ENCODE results near the gene STIL. TPM values are rescaled to one million over a fixed set of nuclear protein-coding genes. Genes with fewer than 3 reads are reported as not detected.
"Not testable (repeated sequence)": the region's sequence is repeated elsewhere in the genome, so short reads cannot be mapped to it uniquely, and the experiment has no call there.

The STIL gene
- total and polyA plus RNA-seq, 4 donors = 0.85 to 5.9 (median 1.4) TPM

DNA sequence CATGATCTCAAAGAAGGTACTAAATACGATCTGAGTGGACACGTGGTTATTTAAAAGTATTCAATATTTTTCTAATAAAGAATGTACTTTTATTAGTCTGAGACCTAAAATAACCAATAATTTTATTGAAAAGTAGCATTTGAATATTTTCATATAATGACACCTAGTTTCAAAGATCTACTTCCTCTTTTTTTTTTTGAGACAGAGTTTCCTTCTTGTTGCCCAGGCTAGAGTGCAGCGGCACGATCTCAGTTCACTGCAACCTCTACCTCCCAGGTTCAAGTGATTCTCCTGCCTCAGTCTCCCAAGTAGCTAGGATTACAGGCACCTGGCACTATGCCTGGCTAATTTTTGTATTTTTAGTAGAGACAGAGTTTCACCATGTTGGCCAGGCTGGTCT is 25.8 kb downstream of the STIL start:
- H3K4me3 ChIP-seq; H3K27ac ChIP-seq (ENCODE audit: low read depth in 1 of 2, low read length in 1 of 2); H3K36me3 ChIP-seq (ENCODE audit: control insufficient read depth in 4 of 4, insufficient read depth in 4 of 4, low read length in 4 of 4); DNase-seq; H3K27me3 ChIP-seq (ENCODE audit: control insufficient read depth in 3 of 3, insufficient read depth in 3 of 3, low read length in 2 of 3); H3K4me1 ChIP-seq (ENCODE audit: control insufficient read depth in 5 of 5, insufficient read depth in 5 of 5, low read length in 5 of 5); ATAC-seq (ENCODE audit: insufficient read depth, low FRiP score); H3K9me3 ChIP-seq (ENCODE audit: control insufficient read depth in 4 of 4, insufficient read depth in 3 of 4, low read length in 3 of 4); H3K9ac ChIP-seq (ENCODE audit: insufficient read depth in 1 of 2, low read length in 2 of 2): not testable (repeated sequence)
- 63 to 85% methylated on average over 4 of the region's 4 CpGs for WGBS, 2 donors

DNA sequence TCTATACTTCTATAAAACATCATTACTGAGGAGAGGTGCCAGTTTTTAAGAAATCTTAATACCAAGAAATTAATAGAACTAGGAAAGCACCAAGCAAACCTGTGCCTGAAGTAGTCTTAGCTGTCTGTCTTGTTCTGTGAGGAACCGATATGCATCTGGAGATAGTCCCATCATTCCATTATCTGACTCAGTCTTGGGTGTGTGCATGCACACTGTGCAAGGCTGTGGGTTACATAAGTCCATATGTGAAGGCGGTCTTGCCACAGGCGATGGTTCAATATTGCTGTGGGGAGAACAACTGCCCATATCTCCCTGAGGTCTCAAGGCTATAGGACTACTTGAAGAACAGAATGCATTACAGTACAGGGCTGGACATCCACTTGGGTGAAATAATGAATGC is 33.8 kb downstream of the STIL start:
- Histone ChIP-seq H3K9ac (ENCODE audit: insufficient read depth in 1 of 2, low read length in 2 of 2) (no peak overlapping the region), H3K9me3 (ENCODE audit: control insufficient read depth in 4 of 4, insufficient read depth in 3 of 4, low read length in 3 of 4) (no peaks in the 10 kb centered on the region), H3K4me1 (ENCODE audit: control insufficient read depth in 5 of 5, insufficient read depth in 5 of 5, low read length in 5 of 5) (peaks cover 0 to 3% (median 0%) of the 10 kb centered on the region in 5 donors), H3K27ac (ENCODE audit: low read depth in 1 of 2, low read length in 1 of 2) (no peak overlapping the region), H3K4me3 (no peak overlapping the region), H3K27me3 (ENCODE audit: control insufficient read depth in 3 of 3, insufficient read depth in 3 of 3, low read length in 2 of 3) (no peaks in the 10 kb centered on the region), H3K36me3 (ENCODE audit: control insufficient read depth in 4 of 4, insufficient read depth in 4 of 4, low read length in 4 of 4) (peaks cover 0 to 20% (median 12%) of the 10 kb centered on the region in 4 donors)
- ATAC-seq (ENCODE audit: insufficient read depth, low FRiP score) = no peak
- TF ChIP-seq, protein P1, sequence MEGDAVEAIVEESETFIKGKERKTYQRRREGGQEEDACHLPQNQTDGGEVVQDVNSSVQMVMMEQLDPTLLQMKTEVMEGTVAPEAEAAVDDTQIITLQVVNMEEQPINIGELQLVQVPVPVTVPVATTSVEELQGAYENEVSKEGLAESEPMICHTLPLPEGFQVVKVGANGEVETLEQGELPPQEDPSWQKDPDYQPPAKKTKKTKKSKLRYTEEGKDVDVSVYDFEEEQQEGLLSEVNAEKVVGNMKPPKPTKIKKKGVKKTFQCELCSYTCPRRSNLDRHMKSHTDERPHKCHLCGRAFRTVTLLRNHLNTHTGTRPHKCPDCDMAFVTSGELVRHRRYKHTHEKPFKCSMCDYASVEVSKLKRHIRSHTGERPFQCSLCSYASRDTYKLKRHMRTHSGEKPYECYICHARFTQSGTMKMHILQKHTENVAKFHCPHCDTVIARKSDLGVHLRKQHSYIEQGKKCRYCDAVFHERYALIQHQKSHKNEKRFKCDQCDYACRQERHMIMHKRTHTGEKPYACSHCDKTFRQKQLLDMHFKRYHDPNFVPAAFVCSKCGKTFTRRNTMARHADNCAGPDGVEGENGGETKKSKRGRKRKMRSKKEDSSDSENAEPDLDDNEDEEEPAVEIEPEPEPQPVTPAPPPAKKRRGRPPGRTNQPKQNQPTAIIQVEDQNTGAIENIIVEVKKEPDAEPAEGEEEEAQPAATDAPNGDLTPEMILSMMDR (IDR thresholded peaks at IDR 0.05; ENCODE audit: control extremely low read depth, extremely low read depth) = no peak
- no peak for DNase-seq
- 95 to 96% methylated on average over 3 of the region's 3 CpGs for WGBS, 2 donors

GRCh38 chr1:47276850-47277249 is 37.1 kb downstream of the STIL start:
- TF ChIP-seq, protein P1 (IDR thresholded peaks at IDR 0.05; ENCODE audit: control extremely low read depth, extremely low read depth) = no peak
- Histone ChIP-seq H3K9me3 (ENCODE audit: control insufficient read depth in 4 of 4, insufficient read depth in 3 of 4, low read length in 3 of 4) (no peaks in the 10 kb centered on the region), H3K36me3 (ENCODE audit: control insufficient read depth in 4 of 4, insufficient read depth in 4 of 4, low read length in 4 of 4) (peaks cover 0 to 15% (median 5%) of the 10 kb centered on the region in 4 donors), H3K9ac (ENCODE audit: insufficient read depth in 1 of 2, low read length in 2 of 2) (no peak overlapping the region), H3K27ac (ENCODE audit: low read depth in 1 of 2, low read length in 1 of 2) (no peak overlapping the region), H3K27me3 (ENCODE audit: control insufficient read depth in 3 of 3, insufficient read depth in 3 of 3, low read length in 2 of 3) (no peaks in the 10 kb centered on the region), H3K4me1 (ENCODE audit: control insufficient read depth in 5 of 5, insufficient read depth in 5 of 5, low read length in 5 of 5) (no peaks in the 10 kb centered on the region), H3K4me3 (no peak overlapping the region)
- DNase-seq = no peak
- WGBS, 2 donors = 81 to 88% methylated on average over 2 of the region's 2 CpGs
- ATAC-seq (ENCODE audit: insufficient read depth, low FRiP score) = no peak

- 97 to 98% methylated on average over 7 of the region's 7 CpGs for WGBS, 2 donors
- not testable (repeated sequence) for H3K9ac ChIP-seq (ENCODE audit: insufficient read depth in 1 of 2, low read length in 2 of 2); DNase-seq; H3K4me3 ChIP-seq; H3K27me3 ChIP-seq (ENCODE audit: control insufficient read depth in 3 of 3, insufficient read depth in 3 of 3, low read length in 2 of 3); H3K9me3 ChIP-seq (ENCODE audit: control insufficient read depth in 4 of 4, insufficient read depth in 3 of 4, low read length in 3 of 4); ATAC-seq (ENCODE audit: insufficient read depth, low FRiP score); H3K4me1 ChIP-seq (ENCODE audit: control insufficient read depth in 5 of 5, insufficient read depth in 5 of 5, low read length in 5 of 5); H3K27ac ChIP-seq (ENCODE audit: low read depth in 1 of 2, low read length in 1 of 2)
- H3K36me3 ChIP-seq (ENCODE audit: control insufficient read depth in 4 of 4, insufficient read depth in 4 of 4, low read length in 4 of 4) = peaks cover 0 to 15% (median 4%) of the 10 kb centered on the region in 4 donors
Measured at GRCh38 chr1:47275811-47276210, 38.1 kb downstream of the STIL start.

- H3K9ac ChIP-seq (ENCODE audit: insufficient read depth in 1 of 2, low read length in 2 of 2); H3K4me3 ChIP-seq; H3K27me3 ChIP-seq (ENCODE audit: control insufficient read depth in 3 of 3, insufficient read depth in 3 of 3, low read length in 2 of 3); H3K9me3 ChIP-seq (ENCODE audit: control insufficient read depth in 4 of 4, insufficient read depth in 3 of 4, low read length in 3 of 4); ATAC-seq (ENCODE audit: insufficient read depth, low FRiP score); H3K36me3 ChIP-seq (ENCODE audit: control insufficient read depth in 4 of 4, insufficient read depth in 4 of 4, low read length in 4 of 4); H3K4me1 ChIP-seq (ENCODE audit: control insufficient read depth in 5 of 5, insufficient read depth in 5 of 5, low read length in 5 of 5); DNase-seq: not testable (repeated sequence)
- H3K27ac ChIP-seq (ENCODE audit: low read depth in 1 of 2, low read length in 1 of 2) = peak overlapping the region in 1 of 2 donors; percentile 31
- 84 to 88% methylated on average over 8 of the region's 8 CpGs for WGBS, 2 donors
Measured at GRCh38 chr1:47265529-47265928, 48.4 kb downstream of the STIL start.

All from lung (tissue), 12 donors.